SK-N-MC (cell line): Measurements from ENCODE around the gene KLHDC4.

Experiments used
- DNase-seq: peaks from one replicate; pipeline ENCODE4 v3.0.0-alpha.2; 2011; ENCODE audit warnings: low read depth, low spot score
- H3K27ac ChIP-seq: fragments of 200-600 bp; sonication (generic); 2 replicates; pipeline ENCODE4 v1.5.1; 2016; ENCODE audit warnings: mixed run types
- H3K36me3 ChIP-seq: fragments of 200-600 bp; sonication (generic); 2 replicates; pipeline ENCODE4 v1.6.1; 2017; ENCODE audit warnings: antibody characterized with exemption, low read length, mixed read lengths; ENCODE audit not compliant: insufficient read depth
- H3K4me3 ChIP-seq: fragments of 200-600 bp; sonication (generic); 2 replicates; pipeline ENCODE4 v1.5.1; 2016
- H3K9ac ChIP-seq: fragments of 200-600 bp; sonication (generic); 2 replicates; pipeline ENCODE4 v1.8.0; 2017; ENCODE audit warnings: mixed run types, mixed read lengths; ENCODE audit not compliant: insufficient read length
- H3K9me3 ChIP-seq: fragments of 200-600 bp; sonication (generic); 2 replicates; pipeline ENCODE4 v1.6.1; 2017; ENCODE audit warnings: low read depth, mild to moderate bottlenecking, antibody characterized with exemption, low read length, moderate library complexity, mixed read lengths
- EZH2 ChIP-seq: fragments of 200-600 bp; sonication (generic); IDR thresholded peaks from one replicate; pipeline ENCODE4 v1.6.1; 2017; ENCODE audit warnings: antibody characterized with exemption
- FOXP2 ChIP-seq: optimal IDR thresholded peaks from 2 replicates; pipeline ENCODE3; 2011; ENCODE audit warnings: mild to moderate bottlenecking, moderate library complexity; ENCODE audit not compliant: insufficient read depth; ENCODE audit errors: extremely low read length, control extremely low read depth
- POLR2AphosphoS5 ChIP-seq: IDR thresholded peaks from 2 replicates; pipeline ENCODE4 v1.6.1; 2012; ENCODE audit warnings: mild to moderate bottlenecking, low read depth, low read length, borderline replicate concordance

Gene KLHDC4

GRCh38 chr16:87757841-87758426 is 7.9 kb downstream of the KLHDC4 start:
- Histone ChIP-seq H3K9ac (no peak overlapping the region), H3K9me3 (no peaks in the 10 kb centered on the region), H3K4me3 (no peak overlapping the region), H3K27ac (no peak overlapping the region), H3K36me3 (peaks cover 9% of the 10 kb centered on the region; the same call in 1 of the 2 replicates)
- DNase-seq, result no peak
- TF ChIP-seq FOXP2, result no peak
- TF ChIP-seq EZH2, result no peak
- no peak for TF ChIP-seq POLR2AphosphoS5

- H3K4me3 ChIP-seq, result no peak overlapping the region
- no peak for TF ChIP-seq FOXP2
- no peak for TF ChIP-seq POLR2AphosphoS5
- TF ChIP-seq EZH2, result no peak
- H3K36me3 ChIP-seq, result peaks cover 12% of the 10 kb centered on the region; the same call in 1 of the 2 replicates
- no peak for DNase-seq
- no peak overlapping the region for H3K9ac ChIP-seq
- no peak overlapping the region for H3K27ac ChIP-seq
- no peaks in the 10 kb centered on the region for H3K9me3 ChIP-seq
Measured at GRCh38 chr16:87754535-87754934, 11.3 kb downstream of the KLHDC4 start.

- TF ChIP-seq EZH2, result no peak
- TF ChIP-seq FOXP2, result no peak
- Histone ChIP-seq H3K9ac (no peak overlapping the region), H3K4me3 (no peak overlapping the region), H3K9me3 (no peaks in the 10 kb centered on the region), H3K36me3 (peaks cover 9% of the 10 kb centered on the region; the same call in 1 of the 2 replicates), H3K27ac (no peak overlapping the region)
- DNase-seq, result no peak
Measured at GRCh38 chr16:87747626-87748414, 18.0 kb downstream of the KLHDC4 start.

DNA sequence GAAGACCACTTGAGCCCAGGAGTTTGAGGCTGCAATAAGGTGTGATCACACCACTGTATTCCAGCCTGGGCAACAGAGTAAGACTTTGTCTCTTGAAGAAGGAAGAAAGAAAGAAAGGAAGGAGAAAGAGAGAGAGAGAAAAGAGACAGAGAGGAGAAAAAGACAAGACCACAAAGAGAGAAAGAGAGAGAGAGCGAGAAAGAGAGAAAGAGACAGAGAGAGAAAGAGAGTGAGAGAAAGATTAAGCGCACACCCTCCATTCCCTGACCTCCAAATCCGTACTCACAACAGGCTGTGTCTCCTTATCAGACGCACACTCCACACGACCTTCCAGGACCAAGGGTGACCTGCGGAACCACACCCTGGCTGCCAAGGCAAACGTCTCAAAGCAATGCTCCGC is 19.6 kb downstream of the KLHDC4 start:
- TF ChIP-seq POLR2AphosphoS5, result no peak
- TF ChIP-seq FOXP2, result no peak
- TF ChIP-seq EZH2, result no peak
- DNase-seq, result no peak
- Histone ChIP-seq H3K27ac (no peak overlapping the region), H3K9ac (no peak overlapping the region), H3K9me3 (no peaks in the 10 kb centered on the region), H3K36me3 (peaks cover 9% of the 10 kb centered on the region; the same call in 1 of the 2 replicates), H3K4me3 (no peak overlapping the region)

- DNase-seq, result no peak
- H3K4me3 ChIP-seq, result no peak overlapping the region
Measured at GRCh38 chr16:87744750-87745514, 20.9 kb downstream of the KLHDC4 start.

DNA sequence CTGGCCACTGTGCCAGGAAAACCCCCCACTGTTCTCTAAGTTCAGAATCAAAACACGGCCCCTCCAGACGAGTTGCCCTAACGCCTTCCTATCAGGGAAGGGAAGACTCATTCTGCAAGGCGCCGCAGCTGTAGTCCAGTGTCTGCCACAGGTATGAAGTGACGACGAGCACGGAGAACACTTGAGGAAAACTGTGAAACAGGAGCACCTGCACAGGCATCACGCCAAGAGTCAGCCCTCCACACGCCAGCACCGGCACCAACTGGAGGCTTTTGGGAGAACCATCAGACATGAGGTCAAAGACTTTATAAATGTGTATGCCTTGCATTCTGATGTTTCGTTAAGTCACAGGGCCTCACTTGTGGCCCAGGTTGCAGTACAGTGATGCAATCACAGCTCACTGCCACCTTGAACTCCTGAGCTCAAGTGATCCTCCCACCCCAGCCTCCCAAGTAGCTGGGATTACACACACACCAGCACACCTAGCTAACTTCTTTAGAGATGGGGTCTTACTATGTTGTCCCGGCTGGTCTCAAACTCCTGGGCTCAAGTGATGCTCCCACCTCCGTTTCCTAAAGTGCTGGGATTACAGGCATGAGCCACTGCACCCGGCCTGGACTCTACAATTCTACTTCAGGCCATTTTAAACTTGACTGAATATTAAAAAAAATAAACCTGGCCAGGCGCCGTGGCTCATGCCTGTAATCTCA is 22.9 kb downstream of the KLHDC4 start:
- TF ChIP-seq FOXP2 (no peak), POLR2AphosphoS5 (no peak), EZH2 (no peak)
- H3K4me3 ChIP-seq, result no peak overlapping the region
- no peak for DNase-seq
- H3K36me3 ChIP-seq, result no peaks in the 10 kb centered on the region; the same call in 1 of the 2 replicates
- H3K27ac ChIP-seq, result no peak overlapping the region
- no peaks in the 10 kb centered on the region for H3K9me3 ChIP-seq
- no peak overlapping the region for H3K9ac ChIP-seq

More at GRCh38 chr16:87744750-87745514, 20.9 kb downstream of the KLHDC4 start:
- Histone ChIP-seq H3K9ac (no peak overlapping the region), H3K36me3 (peaks cover 8% of the 10 kb centered on the region; the same call in 1 of the 2 replicates), H3K27ac (no peak overlapping the region), H3K9me3 (no peaks in the 10 kb centered on the region)
- TF ChIP-seq POLR2AphosphoS5 (no peak), EZH2 (no peak), FOXP2 (no peak)

DNA sequence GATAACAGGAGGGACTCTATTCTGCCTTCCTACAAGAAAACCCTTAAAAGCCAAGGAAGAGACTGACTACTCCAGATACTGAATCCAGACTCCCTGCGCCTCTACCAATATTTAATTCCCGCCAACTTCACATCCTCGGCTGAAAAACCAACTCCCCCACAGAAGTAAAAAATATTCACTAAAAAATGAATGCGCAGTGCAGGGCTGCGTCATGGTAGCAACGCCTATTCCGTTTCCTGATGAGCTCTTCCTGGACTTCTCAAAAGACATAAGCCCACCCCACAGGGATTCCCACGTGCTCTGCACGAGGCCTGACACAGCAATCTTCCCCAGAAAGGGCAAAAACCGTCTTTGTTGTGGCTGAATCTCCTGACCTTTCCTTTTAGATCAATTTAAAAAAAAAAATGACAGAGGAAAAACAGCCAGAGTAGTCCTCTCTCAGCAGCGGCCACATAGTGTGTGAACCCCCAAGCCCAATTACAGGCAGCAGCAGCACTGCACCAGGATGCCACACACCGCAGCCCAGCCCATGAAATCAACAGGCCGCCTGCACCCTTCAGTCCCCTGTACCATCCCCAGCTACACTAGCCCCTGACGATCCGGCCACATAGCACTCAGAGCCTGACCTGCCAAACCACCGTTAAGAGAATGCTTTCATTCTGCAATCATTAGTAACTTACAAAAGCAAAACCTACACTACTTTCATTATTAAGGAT is 23.9 kb downstream of the KLHDC4 start:
- Histone ChIP-seq H3K9me3 (no peaks in the 10 kb centered on the region), H3K9ac (no peak overlapping the region), H3K27ac (no peak overlapping the region), H3K4me3 (no peak overlapping the region), H3K36me3 (no peaks in the 10 kb centered on the region; the same call in 1 of the 2 replicates)
- DNase-seq, result no peak
- TF ChIP-seq POLR2AphosphoS5, result no peak
- TF ChIP-seq FOXP2, result no peak
